Measurements from ENCODE around the gene OR52H1. TPM values are rescaled to one million over a fixed set of nuclear protein-coding genes. Genes with fewer than 3 reads are reported as not detected.

OR52H1 gene
- total RNA-seq, 6 experiments from 2014 or later: not detected

DNA sequence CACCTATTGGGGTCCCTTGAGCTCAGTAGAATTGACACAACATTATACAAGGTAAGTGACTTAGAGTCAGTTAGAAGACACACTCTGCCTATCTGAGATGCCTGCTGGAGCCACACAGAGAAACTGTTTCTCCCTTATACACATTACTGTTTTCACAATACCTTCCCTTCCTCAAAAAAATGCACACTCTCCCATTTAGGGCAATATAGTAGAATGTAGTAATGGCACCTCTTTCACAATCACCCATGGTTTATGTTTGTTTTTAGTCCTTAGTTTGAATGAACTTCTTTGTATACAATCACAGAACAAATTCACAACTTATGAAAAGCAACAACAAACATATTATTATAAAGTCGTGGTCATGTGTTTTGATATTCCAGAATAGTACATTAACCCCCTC, 14.3 kb downstream of the OR52H1 start:
- Mint-ChIP-seq H3K4me3 (no peak overlapping the region), H3K9me3 (no peaks in the 10 kb centered on the region), H3K27me3 (ENCODE audit: insufficient read depth) (peaks cover 10% of the 10 kb centered on the region), H3K36me3 (ENCODE audit: low read depth) (no peaks in the 10 kb centered on the region), H3K27ac (no peak overlapping the region), H3K4me1 (ENCODE audit: low read depth) (no peaks in the 10 kb centered on the region)
- no peak for DNase-seq
- TF ChIP-seq, protein P1, sequence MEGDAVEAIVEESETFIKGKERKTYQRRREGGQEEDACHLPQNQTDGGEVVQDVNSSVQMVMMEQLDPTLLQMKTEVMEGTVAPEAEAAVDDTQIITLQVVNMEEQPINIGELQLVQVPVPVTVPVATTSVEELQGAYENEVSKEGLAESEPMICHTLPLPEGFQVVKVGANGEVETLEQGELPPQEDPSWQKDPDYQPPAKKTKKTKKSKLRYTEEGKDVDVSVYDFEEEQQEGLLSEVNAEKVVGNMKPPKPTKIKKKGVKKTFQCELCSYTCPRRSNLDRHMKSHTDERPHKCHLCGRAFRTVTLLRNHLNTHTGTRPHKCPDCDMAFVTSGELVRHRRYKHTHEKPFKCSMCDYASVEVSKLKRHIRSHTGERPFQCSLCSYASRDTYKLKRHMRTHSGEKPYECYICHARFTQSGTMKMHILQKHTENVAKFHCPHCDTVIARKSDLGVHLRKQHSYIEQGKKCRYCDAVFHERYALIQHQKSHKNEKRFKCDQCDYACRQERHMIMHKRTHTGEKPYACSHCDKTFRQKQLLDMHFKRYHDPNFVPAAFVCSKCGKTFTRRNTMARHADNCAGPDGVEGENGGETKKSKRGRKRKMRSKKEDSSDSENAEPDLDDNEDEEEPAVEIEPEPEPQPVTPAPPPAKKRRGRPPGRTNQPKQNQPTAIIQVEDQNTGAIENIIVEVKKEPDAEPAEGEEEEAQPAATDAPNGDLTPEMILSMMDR (IDR thresholded peaks at IDR 0.05): no peak

DNA sequence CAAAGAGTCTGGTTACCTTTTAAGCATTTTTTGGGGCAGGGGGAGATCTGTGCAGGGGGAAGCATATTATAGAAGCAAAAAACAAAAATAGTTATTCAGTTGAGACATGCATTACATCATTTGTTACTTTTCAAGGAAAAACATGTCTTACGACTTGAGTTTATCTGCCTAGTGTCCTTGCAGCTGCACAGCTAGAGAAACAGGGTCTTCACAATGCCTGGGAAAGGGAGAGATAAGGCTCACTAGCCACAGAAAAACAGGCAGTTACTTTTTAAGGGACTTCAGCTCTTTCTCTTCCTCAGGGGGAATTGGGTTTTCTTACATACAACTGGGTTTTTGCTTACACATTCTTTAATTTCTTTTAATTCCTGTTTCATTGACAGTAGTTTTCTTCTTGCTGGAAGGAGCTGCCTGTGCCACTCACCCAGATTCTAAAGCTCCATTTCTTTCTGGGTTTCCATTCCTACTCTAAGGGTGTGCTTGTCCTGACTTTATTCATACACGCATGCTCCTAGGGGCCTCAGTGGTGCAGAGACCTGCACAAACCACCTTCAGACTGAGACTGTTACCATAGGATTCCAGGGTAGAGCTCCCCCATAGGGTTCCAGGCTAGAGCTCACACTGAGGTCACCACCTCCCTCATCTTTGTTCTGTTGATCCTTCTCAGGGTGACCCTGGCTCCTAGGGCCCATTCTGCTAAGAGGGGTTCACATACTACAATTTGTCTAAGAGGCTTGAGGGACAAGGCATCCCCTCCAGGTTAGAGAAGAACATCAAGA, 17.1 kb downstream of the OR52H1 start:
- Mint-ChIP-seq H3K9me3 (no peaks in the 10 kb centered on the region), H3K36me3 (ENCODE audit: low read depth) (no peaks in the 10 kb centered on the region), H3K27ac (no peak overlapping the region), H3K4me1 (ENCODE audit: low read depth) (no peaks in the 10 kb centered on the region), H3K4me3 (no peak overlapping the region), H3K27me3 (ENCODE audit: insufficient read depth) (peaks cover 10% of the 10 kb centered on the region)
- DNase-seq: no peak
- TF ChIP-seq, protein P1 (IDR thresholded peaks at IDR 0.05): no peak

DNA sequence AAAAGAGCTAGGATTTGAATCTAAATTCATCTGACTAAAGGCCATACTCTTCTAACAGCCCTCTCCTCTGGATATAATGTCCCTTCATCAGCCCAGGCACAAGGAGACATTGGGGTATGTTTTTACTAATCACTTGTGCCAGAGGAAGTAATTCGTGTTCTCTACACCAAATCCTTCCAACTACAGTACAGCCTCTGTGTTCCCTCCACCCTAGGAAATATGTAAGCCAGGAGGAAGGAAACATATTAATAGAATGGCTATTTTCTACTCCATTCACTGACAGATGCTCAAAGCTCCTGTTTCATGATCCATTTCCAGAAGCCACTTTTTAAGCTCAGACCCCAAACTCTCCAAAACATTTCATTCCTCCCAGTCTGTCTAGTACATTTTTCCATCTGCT, 19.8 kb downstream of the OR52H1 start:
- H3K27ac Mint-ChIP-seq: no peak overlapping the region
- no peaks in the 10 kb centered on the region for H3K36me3 Mint-ChIP-seq (ENCODE audit: low read depth)
- H3K27me3 Mint-ChIP-seq (ENCODE audit: insufficient read depth): peaks cover 10% of the 10 kb centered on the region
- H3K4me3 Mint-ChIP-seq: no peak overlapping the region
- TF ChIP-seq, protein P1 (IDR thresholded peaks at IDR 0.05): no peak
- DNase-seq: no peak
- H3K4me1 Mint-ChIP-seq (ENCODE audit: low read depth): no peaks in the 10 kb centered on the region
- H3K9me3 Mint-ChIP-seq: no peaks in the 10 kb centered on the region

DNA sequence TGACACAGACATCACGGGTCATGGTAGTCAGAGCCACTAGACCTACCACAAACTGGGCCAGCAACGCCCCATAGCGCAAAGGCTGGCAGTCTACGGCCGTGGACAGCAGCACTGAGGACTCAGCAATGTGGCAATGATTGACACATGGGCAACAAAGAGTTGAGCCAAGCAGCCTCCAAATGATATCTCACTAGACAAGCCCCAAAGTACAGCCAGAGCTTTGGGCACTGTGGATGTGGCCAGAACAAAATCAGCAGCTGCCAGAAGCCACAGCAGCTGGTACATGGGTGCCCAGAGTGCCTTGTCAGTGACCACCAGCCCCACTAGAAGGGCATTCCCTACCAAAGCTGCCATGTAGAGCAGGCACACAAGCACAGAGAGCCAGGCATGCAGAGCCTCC, 20.6 kb downstream of the OR52H1 start:
- Mint-ChIP-seq H3K27ac (no peak overlapping the region), H3K36me3 (ENCODE audit: low read depth) (no peaks in the 10 kb centered on the region), H3K27me3 (ENCODE audit: insufficient read depth) (peaks cover 8% of the 10 kb centered on the region), H3K4me1 (ENCODE audit: low read depth) (no peaks in the 10 kb centered on the region), H3K9me3 (no peaks in the 10 kb centered on the region), H3K4me3 (no peak overlapping the region)
- TF ChIP-seq, protein P1 (IDR thresholded peaks at IDR 0.05): no peak
- DNase-seq: no peak

DNA sequence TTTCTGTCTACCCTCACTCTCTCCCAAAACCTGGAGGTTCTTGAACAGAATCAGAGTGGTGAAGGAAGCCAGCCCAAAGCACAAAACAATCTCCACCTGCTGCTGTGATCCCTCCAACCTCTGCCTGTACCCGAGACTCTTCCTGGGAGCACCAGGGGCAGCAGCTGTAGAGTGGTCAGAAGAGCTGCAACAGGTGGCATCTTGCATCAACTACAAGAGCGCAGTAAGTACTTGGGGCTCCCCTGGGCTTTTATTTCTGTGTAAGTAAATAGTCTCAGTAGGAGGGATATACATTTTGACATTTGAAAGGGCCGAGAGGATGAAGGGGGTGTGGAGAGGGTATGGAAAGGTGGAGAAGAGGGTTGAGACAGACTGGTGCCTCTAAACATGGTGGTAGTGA, 23.6 kb downstream of the OR52H1 start:
- Mint-ChIP-seq H3K27me3 (ENCODE audit: insufficient read depth) (peaks cover 3% of the 10 kb centered on the region), H3K27ac (no peak overlapping the region), H3K36me3 (ENCODE audit: low read depth) (no peaks in the 10 kb centered on the region), H3K4me1 (ENCODE audit: low read depth) (no peaks in the 10 kb centered on the region), H3K9me3 (no peaks in the 10 kb centered on the region), H3K4me3 (no peak overlapping the region)
- no peak for DNase-seq
- TF ChIP-seq, protein P1 (IDR thresholded peaks at IDR 0.05): no peak
